ENCODE data around the gene NHLRC4.

GRCh38 chr16:566475-567372 is at the start of gene NHLRC4:
- TF ChIP-seq CTCF (conservative IDR thresholded peaks at IDR 0.05 in 1 of 2, IDR thresholded peaks at IDR 0.05 in 1 of 2; ENCODE audit: low read depth in 1 of 2, low read length in 2 of 2), result no peak
- no peak for TF ChIP-seq EZH2 (IDR thresholded peaks at IDR 0.05; ENCODE audit: low read length, missing control alignments)
